ENCODE data around the gene PRSS22.
"Not testable (repeated sequence)": the region's sequence is repeated elsewhere in the genome, so short reads cannot be mapped to it uniquely, and the experiment has no call there.

The PRSS22 gene, protein sequence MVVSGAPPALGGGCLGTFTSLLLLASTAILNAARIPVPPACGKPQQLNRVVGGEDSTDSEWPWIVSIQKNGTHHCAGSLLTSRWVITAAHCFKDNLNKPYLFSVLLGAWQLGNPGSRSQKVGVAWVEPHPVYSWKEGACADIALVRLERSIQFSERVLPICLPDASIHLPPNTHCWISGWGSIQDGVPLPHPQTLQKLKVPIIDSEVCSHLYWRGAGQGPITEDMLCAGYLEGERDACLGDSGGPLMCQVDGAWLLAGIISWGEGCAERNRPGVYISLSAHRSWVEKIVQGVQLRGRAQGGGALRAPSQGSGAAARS

DNA sequence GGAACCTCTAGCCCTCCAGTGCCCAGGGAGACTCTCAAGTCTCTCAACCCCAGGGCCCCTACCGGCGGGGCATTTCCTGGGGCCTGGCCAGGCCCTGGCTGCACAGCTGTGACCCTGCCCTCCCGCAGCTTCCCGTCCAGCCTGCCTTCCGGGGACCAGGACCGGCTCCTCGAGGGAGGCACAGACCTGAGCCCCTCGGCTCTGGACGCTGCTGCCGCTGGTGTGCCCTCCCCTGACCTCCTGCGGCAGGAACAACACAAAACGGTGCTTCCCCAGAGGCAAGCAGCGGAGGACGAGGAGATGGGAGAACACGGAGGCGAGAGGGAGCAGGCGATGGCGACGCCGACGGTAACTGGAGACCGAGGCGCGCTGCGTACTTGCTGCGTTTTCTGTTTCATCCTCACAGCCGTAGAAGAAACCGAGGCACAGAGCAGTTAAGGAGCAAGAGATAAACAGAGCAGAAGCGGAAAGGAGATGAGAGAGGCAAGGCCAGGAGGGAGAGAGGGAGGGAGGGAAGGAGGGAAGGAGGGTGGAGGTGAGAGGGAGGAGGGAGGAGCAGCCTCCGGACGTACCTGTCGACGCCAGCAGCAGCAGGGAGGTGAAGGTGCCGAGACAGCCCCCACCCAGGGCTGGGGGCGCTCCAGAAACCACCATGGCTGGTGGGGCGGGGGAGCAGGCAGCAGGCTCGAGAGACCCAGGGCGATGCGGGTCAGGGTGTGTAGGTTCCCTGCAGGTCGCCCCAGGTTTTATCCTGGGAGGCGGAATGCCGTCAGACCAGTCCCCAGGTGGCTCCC, at the start of gene PRSS22:
Gene PRSS22, minus strand, starts transcription at position 720 of the 794 bp plus-strand sequence. Its CDS starts 66 bp downstream, at position 654.
- peak within 1 kb of the TSS; percentile 43 for H3K4me3 ChIP-seq (ENCODE audit: low read depth, low read length)
- no peak for DNase-seq (ENCODE audit: low read depth)
- TF ChIP-seq, protein P1, sequence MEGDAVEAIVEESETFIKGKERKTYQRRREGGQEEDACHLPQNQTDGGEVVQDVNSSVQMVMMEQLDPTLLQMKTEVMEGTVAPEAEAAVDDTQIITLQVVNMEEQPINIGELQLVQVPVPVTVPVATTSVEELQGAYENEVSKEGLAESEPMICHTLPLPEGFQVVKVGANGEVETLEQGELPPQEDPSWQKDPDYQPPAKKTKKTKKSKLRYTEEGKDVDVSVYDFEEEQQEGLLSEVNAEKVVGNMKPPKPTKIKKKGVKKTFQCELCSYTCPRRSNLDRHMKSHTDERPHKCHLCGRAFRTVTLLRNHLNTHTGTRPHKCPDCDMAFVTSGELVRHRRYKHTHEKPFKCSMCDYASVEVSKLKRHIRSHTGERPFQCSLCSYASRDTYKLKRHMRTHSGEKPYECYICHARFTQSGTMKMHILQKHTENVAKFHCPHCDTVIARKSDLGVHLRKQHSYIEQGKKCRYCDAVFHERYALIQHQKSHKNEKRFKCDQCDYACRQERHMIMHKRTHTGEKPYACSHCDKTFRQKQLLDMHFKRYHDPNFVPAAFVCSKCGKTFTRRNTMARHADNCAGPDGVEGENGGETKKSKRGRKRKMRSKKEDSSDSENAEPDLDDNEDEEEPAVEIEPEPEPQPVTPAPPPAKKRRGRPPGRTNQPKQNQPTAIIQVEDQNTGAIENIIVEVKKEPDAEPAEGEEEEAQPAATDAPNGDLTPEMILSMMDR (IDR thresholded peaks at IDR 0.05; ENCODE audit: control insufficient read depth, extremely low read depth, insufficient read depth) = no peak

DNA sequence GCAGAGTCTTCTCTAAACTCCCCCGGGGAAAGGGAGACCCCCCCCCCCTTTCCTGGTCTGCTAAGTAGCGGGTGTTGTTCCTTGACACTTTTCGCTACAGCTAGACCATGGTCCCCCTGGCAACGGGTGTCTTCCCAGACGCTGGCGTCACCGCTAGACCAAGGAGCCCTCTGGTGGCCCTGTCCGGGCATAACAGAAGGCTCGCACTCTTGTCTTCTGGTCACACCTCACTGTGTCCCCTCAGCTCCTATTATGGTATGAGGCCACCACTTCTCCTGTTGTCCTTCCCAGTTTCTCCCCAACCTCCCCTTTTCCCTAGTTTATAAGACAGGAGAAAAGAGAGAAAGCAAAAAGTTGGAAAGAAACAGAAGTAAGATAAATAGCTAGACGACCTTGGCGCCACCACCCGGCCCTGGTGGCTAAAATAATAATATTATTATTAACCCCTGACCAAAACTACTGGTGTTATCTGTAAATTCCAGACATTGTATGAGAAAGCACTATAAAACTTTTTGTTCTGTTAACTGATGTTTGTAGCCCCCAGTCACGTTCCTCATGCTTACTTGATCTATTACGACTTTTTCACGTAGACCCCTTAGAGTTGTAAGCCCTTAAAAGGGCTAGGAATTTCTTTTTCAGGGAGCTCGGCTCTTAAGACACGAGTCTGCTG, 49.2 kb upstream of the PRSS22 start:
- not testable (repeated sequence) for DNase-seq (ENCODE audit: low read depth); H3K4me3 ChIP-seq (ENCODE audit: low read depth, low read length)
- TF ChIP-seq, protein P1 (IDR thresholded peaks at IDR 0.05; ENCODE audit: control insufficient read depth, extremely low read depth, insufficient read depth) = 0 out of 2 replicates have a peak, but pooled peaks have one; percentile 22

DNA sequence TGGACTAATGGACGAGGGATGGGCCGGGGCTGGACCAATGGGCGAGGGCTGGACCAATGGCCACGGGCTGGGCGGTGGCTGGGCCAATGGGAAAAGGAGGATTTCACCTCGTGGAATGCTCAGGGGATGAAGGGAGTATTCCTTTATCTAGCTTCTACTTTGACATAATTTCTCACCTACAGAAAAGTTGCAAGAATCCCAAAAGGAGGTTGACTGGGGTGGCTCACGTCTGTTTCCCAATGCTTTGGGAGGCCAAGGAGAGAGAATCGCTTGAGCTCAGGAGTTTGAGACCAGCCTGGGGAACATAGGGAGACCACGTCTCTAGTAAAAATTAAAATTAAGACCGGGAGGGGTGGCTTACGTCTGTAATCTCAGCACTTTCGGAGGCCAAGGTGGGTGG, 48.0 kb upstream of the PRSS22 start:
- DNase-seq (ENCODE audit: low read depth) = no peak
- H3K4me3 ChIP-seq (ENCODE audit: low read depth, low read length) = peak overlapping the region; percentile 45
- TF ChIP-seq, protein P1 (IDR thresholded peaks at IDR 0.05; ENCODE audit: control insufficient read depth, extremely low read depth, insufficient read depth) = no peak

DNA sequence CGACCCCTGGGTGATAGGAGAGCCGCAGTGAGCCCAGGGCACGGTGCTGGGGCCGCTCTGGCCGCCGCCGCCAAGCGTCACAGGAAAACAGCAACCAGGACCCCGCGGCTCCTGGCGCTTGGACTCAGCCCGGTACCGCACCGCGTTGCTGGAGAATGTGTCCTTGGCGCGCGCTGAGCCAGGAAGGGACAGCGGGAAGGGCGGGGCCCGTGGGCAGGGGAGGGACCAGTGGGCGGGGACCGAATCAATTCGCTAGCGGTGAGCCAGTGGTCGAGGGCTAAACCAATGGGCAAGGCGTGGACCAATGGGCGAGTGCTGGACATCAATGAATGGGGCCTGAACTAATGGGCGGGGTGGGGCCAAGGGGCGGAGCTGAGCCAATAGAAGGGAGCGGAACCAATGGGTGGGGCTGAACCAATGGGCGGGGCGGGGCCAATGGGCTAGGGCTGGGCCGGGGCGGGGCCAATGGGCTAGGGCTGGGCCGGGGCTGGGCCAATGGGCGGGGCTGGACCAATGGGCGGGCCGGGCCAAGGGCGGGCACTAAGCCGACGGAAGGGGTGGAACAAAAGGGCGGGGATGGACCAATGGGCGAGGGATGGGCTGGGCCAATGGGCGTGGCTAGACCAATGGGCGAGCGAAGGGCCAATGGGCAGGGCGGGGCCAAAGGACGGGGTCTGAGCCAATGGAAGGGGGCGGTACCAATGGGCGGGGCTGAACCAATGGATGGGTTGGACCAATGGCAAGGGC, 47.4 kb upstream of the PRSS22 start:
- TF ChIP-seq, protein P1 (IDR thresholded peaks at IDR 0.05; ENCODE audit: control insufficient read depth, extremely low read depth, insufficient read depth) = no peak
- H3K4me3 ChIP-seq (ENCODE audit: low read depth, low read length) = peak overlapping the region; percentile 93
- peak; percentile 99 for DNase-seq (ENCODE audit: low read depth)

DNA sequence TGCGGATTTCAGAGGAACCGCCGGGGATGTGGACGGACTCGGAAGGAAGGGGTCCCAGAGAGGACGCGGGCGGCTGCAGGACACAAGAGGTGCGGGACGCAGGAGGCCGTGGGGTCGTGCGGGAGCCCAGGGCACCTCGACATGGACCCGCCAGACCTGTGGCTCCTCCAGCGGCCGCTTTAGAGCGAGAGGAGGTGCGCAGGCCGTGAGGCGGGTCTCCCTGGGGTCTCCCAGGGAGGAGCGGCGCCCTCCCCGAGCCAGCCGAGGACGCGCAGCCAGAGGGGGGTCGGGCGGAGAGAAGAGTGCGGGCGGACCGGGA, 46.9 kb upstream of the PRSS22 start:
- TF ChIP-seq, protein P1 (IDR thresholded peaks at IDR 0.05; ENCODE audit: control insufficient read depth, extremely low read depth, insufficient read depth) = no peak
- peak overlapping the region; percentile 93 for H3K4me3 ChIP-seq (ENCODE audit: low read depth, low read length)
- no peak for DNase-seq (ENCODE audit: low read depth)

DNA sequence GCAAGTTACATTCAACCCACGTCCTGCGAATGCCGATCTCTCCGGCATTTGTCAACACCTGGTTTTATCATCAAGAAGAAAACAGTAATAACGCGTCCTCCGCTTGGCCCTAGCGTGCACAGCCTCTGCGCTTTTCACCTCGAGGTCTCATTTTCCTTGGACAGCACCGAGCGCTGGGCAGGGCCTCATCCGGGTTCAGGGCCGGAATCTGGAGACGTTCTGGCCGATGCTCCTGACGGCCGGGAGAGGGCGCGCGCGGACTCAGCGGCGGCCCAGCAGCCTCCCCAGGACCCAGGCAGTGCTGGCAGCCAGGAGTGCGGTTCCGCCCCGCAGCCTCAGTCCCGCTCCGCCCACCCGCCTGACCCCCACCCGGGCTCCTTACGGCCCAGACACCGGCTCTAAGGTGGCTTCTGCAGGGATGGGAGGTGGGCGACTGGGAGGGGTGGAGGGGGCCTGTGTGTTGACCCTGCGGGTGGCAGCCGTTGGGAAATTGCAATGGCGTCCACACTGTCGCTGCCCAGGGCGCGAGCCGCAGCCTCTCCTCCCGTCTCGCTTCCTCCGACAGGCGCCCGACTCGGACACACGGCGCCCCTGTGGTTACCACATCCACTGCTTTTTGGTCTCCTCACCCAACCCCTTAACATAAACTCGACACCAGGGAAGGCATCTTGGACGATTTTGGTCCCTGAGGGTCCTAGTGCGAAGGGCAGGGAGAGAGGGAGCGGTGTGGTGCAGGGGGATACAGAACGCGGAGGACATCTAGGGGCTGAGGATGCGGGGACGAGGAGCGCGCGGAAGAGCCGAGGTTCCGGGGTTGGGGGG, 46.3 kb upstream of the PRSS22 start:
- no peak for DNase-seq (ENCODE audit: low read depth)
- TF ChIP-seq, protein P1 (IDR thresholded peaks at IDR 0.05; ENCODE audit: control insufficient read depth, extremely low read depth, insufficient read depth) = peak; percentile 94
- peak overlapping the region; percentile 93 for H3K4me3 ChIP-seq (ENCODE audit: low read depth, low read length)
